ENCODE measurements around the gene KMT2A.

KMT2A gene

DNA sequence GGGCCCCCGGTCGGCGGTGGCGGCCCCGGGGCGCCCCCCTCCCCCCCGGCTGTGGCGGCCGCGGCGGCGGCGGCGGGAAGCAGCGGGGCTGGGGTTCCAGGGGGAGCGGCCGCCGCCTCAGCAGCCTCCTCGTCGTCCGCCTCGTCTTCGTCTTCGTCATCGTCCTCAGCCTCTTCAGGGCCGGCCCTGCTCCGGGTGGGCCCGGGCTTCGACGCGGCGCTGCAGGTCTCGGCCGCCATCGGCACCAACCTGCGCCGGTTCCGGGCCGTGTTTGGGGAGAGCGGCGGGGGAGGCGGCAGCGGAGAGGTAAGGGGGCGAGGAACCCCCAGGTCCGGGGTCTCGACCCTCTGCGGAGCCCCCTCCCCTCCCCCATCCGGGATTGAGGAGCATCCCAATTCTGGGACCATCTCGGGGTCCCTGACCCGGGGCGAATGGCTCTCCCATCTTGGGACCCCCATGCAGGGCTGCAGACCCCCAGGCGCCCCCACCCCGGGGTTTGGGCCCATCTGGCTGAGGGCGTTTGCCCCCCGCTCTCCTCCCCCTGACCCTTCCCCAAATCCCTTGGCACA lies 431 bp downstream of the KMT2A start:
- Histone ChIP-seq H3K9ac (ENCODE audit: low read depth, low read length) (peak overlapping the region; percentile 57), H3K36me3 (ENCODE audit: control insufficient read depth, insufficient read depth, low read length) (no peaks in the 10 kb centered on the region), H3K27me3 (ENCODE audit: control insufficient read depth, insufficient read depth, low read length) (peaks cover 4% of the 10 kb centered on the region), H3K4me3 (ENCODE audit: low read depth, low read length) (peak overlapping the region; percentile 89), H3K4me1 (ENCODE audit: control insufficient read depth, insufficient read depth, low read length) (peaks cover 16% of the 10 kb centered on the region), H3K9me3 (ENCODE audit: control insufficient read depth, insufficient read depth, low read length) (no peaks in the 10 kb centered on the region)

DNA sequence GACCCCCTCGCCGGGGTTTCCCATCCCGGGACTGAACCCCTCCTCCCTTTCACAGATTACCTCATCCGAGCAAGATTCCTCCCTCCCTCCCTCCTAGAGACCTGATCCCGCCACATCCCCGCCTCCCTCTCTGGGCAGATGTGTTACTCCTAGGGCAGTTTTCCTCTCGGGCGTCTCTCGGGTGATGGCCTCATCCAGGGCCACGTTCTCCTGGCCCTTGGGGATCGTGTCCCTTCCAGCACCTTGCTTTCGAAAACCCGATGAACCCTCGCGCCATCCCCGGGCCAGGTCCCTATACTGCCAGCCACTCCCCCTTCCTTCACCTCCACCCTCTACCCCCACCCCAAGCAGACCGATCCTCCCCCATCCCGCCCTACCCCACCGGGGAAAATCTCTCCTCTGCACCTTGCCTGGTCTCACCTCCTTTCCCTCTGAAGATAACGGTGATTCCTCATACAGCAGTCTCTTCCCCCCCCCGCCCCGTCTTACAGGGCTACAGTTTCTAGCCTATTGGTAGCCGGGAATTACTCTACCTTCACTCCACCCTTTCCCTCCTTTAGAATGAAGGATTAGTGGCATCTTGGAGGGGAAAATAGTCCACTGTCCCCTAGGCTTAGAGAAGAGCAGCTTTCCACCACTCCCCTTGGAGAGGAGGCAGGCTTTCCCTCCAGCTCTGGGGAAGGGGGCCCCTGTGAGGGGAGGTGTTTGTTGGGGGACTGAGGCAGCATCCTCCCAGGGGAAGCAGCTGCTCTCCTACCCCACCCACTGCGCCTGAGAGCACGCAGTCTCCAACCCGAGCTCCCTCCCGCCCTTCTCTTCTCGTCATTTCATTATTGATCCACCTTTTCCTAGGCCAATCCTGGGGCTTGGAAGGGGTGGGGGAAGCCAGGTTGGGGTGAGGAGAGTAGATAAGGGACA lies 1.2 kb downstream of the KMT2A start:
- peak overlapping the region; percentile 57 for H3K9ac ChIP-seq (ENCODE audit: low read depth, low read length)
- H3K27me3 ChIP-seq (ENCODE audit: control insufficient read depth, insufficient read depth, low read length), result peaks cover 4% of the 10 kb centered on the region
- no peaks in the 10 kb centered on the region for H3K36me3 ChIP-seq (ENCODE audit: control insufficient read depth, insufficient read depth, low read length)
- H3K9me3 ChIP-seq (ENCODE audit: control insufficient read depth, insufficient read depth, low read length), result no peaks in the 10 kb centered on the region
- H3K4me1 ChIP-seq (ENCODE audit: control insufficient read depth, insufficient read depth, low read length), result peaks cover 23% of the 10 kb centered on the region
- H3K4me3 ChIP-seq (ENCODE audit: low read depth, low read length), result peak overlapping the region; percentile 89

DNA sequence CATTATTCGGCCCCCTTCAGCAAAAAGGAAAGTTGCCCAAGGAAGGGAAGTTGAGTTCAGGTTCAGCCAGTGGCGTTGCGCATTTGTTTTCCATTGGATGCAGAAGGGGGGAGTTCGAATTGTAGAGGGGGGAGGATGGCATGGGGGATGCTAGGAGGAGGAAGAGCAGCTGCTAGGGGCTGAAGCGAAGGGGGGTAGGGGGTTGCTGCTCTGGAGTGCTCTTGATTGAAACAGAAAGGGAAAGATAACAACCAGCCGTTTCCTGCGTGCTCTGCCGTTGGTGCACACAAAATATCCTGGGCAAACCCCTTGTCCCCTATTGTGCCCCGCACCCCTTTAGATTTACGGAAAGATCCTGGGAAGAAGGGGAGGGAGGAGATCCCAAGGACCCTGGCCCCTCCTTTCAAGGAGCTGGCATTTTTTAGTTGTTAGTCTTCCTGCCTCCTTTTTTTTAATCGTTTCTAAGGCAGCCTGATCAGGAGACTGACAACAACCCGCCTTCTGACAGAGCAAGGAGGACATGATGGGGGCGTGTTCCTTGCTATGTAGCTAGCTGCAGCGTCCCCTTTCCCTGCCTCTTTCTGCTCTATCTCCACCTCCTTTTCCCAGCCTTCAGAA lies 2.1 kb downstream of the KMT2A start:
- peaks cover 30% of the 10 kb centered on the region for H3K4me1 ChIP-seq (ENCODE audit: control insufficient read depth, insufficient read depth, low read length)
- no peaks in the 10 kb centered on the region for H3K36me3 ChIP-seq (ENCODE audit: control insufficient read depth, insufficient read depth, low read length)
- no peak overlapping the region for H3K9ac ChIP-seq (ENCODE audit: low read depth, low read length)
- peaks cover 4% of the 10 kb centered on the region for H3K27me3 ChIP-seq (ENCODE audit: control insufficient read depth, insufficient read depth, low read length)
- no peaks in the 10 kb centered on the region for H3K9me3 ChIP-seq (ENCODE audit: control insufficient read depth, insufficient read depth, low read length)
- H3K4me3 ChIP-seq (ENCODE audit: low read depth, low read length), result peak overlapping the region; percentile 89

DNA sequence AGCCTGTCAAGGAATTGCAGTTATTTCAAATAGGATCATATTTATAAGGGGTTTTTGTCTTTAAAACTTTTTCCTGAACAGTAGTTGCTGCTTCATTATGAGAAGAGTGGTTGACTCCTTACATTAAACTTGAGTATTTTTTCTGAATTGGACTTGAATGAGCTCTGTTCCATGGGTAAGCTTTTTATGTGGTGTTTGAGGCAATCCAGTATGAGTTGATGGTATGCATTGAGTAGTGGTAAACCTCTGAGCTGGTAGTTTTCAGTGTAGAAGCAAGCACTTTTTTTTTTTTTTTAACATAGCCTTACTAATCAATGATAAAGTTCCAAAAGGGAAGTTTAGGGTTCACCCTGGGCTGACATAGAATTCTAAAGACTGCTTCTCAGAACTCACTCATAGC lies 3.4 kb downstream of the KMT2A start:
- Histone ChIP-seq H3K9me3 (ENCODE audit: control insufficient read depth, insufficient read depth, low read length) (no peaks in the 10 kb centered on the region), H3K4me1 (ENCODE audit: control insufficient read depth, insufficient read depth, low read length) (peaks cover 30% of the 10 kb centered on the region), H3K27me3 (ENCODE audit: control insufficient read depth, insufficient read depth, low read length) (no peaks in the 10 kb centered on the region), H3K36me3 (ENCODE audit: control insufficient read depth, insufficient read depth, low read length) (no peaks in the 10 kb centered on the region), H3K4me3 (ENCODE audit: low read depth, low read length) (no peak overlapping the region), H3K9ac (ENCODE audit: low read depth, low read length) (no peak overlapping the region)

DNA sequence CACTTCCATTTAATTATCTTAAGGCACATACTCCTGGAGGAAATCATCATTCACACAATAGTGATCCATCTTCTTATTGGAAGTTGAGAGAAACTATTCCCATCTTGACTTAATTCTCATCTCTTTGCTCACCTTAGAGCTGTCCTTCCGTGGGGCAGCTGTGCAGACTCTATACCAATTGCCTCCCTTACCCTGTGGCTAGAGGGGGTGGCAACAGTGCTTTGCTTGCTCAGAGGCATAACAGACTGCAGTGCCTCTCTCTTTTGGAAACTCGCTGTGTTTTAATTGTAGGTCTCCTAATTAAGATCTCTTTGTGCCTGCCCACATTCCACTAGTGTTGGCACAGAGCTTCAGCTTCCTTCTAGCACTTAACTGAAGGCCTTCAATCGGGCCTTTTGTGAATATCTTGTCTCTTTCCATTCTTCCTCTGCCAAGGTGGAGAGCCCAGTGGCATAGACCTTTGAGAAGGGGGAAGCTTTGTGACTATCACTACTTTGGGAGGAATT lies 5.5 kb downstream of the KMT2A start:
- Histone ChIP-seq H3K4me3 (ENCODE audit: low read depth, low read length) (no peak overlapping the region), H3K9me3 (ENCODE audit: control insufficient read depth, insufficient read depth, low read length) (no peaks in the 10 kb centered on the region), H3K9ac (ENCODE audit: low read depth, low read length) (no peak overlapping the region), H3K27me3 (ENCODE audit: control insufficient read depth, insufficient read depth, low read length) (no peaks in the 10 kb centered on the region), H3K4me1 (ENCODE audit: control insufficient read depth, insufficient read depth, low read length) (peaks cover 30% of the 10 kb centered on the region), H3K36me3 (ENCODE audit: control insufficient read depth, insufficient read depth, low read length) (no peaks in the 10 kb centered on the region)

DNA sequence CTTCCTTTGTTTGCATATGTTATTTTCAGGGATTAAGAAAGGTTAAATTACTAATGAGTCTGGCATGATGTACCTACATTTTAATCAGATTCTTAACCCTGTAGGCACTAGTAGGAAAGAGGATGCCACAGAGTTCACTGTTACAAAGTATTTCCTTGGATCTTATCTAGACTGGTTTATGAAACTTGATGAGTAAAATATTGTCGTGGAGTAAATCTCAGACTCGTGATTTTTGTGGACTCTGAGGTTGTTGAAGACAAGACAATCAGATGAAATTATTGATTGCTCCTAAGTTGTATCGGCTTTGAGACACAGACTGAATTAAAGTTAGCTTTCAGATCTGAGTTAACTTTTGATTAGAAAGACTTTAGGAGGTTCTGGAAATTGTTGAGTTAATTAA lies 6.0 kb downstream of the KMT2A start:
- no peaks in the 10 kb centered on the region for H3K36me3 ChIP-seq (ENCODE audit: control insufficient read depth, insufficient read depth, low read length)
- H3K9ac ChIP-seq (ENCODE audit: low read depth, low read length), result no peak overlapping the region
- no peak overlapping the region for H3K4me3 ChIP-seq (ENCODE audit: low read depth, low read length)
- H3K4me1 ChIP-seq (ENCODE audit: control insufficient read depth, insufficient read depth, low read length), result peaks cover 30% of the 10 kb centered on the region
- H3K27me3 ChIP-seq (ENCODE audit: control insufficient read depth, insufficient read depth, low read length), result no peaks in the 10 kb centered on the region
- H3K9me3 ChIP-seq (ENCODE audit: control insufficient read depth, insufficient read depth, low read length), result no peaks in the 10 kb centered on the region

DNA sequence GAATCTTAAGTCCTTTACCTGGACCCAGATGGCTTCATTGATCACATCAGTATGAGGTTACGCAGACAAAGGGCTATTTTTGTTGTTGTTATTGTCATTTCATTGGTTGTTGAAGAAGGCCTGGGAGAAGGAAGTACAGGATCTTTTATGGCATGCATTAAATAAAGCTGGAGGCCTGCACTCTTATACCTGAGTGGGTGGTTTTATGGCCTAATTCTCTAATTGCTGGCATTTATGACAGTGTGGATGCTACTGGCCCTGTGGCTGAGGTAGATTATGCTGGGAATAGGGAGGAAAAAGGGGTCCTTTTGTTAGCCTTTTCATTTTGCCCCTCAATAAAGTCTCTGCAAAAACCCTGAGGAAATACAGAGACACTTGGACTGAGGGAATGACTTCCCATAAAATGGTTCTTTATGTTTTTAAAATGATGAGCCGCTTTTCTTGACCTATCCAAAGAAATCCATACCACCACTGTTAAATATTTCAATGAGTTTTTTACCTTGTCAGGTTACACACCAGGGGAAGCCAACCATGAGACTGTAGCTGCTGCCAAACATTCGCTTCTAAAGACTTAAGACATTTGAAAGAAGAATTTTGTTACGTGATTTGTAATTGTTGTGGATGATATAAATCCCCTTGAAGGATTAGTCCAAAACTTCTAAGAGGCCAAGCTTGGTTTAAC lies 6.8 kb downstream of the KMT2A start:
- Histone ChIP-seq H3K9me3 (ENCODE audit: control insufficient read depth, insufficient read depth, low read length) (no peaks in the 10 kb centered on the region), H3K9ac (ENCODE audit: low read depth, low read length) (peak overlapping the region; percentile 3), H3K27me3 (ENCODE audit: control insufficient read depth, insufficient read depth, low read length) (no peaks in the 10 kb centered on the region), H3K4me3 (ENCODE audit: low read depth, low read length) (no peak overlapping the region), H3K36me3 (ENCODE audit: control insufficient read depth, insufficient read depth, low read length) (no peaks in the 10 kb centered on the region), H3K4me1 (ENCODE audit: control insufficient read depth, insufficient read depth, low read length) (peaks cover 30% of the 10 kb centered on the region)

DNA sequence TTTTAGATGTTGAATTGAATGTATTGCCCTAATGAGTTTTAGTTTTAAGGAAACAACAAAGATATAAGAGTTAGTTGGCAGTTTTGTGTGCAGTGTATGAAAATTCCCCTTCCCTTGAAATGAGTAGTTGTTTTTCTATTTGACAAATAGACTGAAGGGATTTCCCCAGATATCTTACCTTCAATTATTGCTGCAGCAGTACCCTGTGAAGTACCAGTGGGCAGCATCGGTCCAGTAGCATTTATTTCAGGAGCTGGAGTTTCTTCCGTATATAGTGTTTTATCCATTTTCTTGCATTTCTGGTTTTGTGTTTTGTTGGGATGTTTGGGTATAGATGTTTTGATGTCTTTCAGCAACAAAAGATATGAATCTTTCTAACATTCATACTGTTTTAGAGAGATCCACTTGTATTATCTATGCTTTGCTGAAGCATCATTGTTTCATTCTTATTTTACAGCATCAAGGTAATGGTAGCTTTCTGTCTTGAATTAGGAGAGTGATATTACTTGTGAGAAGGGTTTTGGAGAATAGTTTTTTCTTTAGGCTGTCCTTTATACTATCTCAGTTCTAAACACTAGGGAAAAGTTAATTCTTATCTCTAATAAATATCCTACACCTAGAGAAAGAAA lies 7.4 kb downstream of the KMT2A start:
- Histone ChIP-seq H3K9ac (ENCODE audit: low read depth, low read length) (no peak overlapping the region), H3K4me1 (ENCODE audit: control insufficient read depth, insufficient read depth, low read length) (peaks cover 30% of the 10 kb centered on the region), H3K9me3 (ENCODE audit: control insufficient read depth, insufficient read depth, low read length) (no peaks in the 10 kb centered on the region), H3K4me3 (ENCODE audit: low read depth, low read length) (no peak overlapping the region), H3K36me3 (ENCODE audit: control insufficient read depth, insufficient read depth, low read length) (no peaks in the 10 kb centered on the region), H3K27me3 (ENCODE audit: control insufficient read depth, insufficient read depth, low read length) (no peaks in the 10 kb centered on the region)

DNA sequence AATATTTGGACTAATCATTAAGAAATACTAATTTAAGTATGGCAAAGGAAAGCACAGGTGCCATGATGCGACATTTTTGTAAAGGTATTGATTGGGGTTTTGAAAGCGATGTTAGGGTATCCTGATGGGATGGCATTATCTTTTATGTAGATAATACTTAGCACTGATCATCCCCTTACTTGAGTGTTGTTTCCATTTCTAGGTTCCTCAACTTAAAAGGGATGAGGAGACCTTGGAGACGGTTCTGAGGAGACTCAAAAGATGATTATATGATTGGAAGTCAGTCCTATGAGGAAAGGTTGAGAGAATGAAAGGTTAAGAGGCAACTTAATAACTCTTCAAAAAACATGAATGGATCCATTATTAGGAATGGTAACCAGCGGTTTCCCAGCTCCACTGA lies 11.1 kb downstream of the KMT2A start:
- H3K9me3 ChIP-seq (ENCODE audit: control insufficient read depth, insufficient read depth, low read length), result no peaks in the 10 kb centered on the region
- no peaks in the 10 kb centered on the region for H3K27me3 ChIP-seq (ENCODE audit: control insufficient read depth, insufficient read depth, low read length)
- H3K4me1 ChIP-seq (ENCODE audit: control insufficient read depth, insufficient read depth, low read length), result peaks cover 7% of the 10 kb centered on the region
- H3K9ac ChIP-seq (ENCODE audit: low read depth, low read length), result no peak overlapping the region
- H3K4me3 ChIP-seq (ENCODE audit: low read depth, low read length), result no peak overlapping the region
- no peaks in the 10 kb centered on the region for H3K36me3 ChIP-seq (ENCODE audit: control insufficient read depth, insufficient read depth, low read length)

DNA sequence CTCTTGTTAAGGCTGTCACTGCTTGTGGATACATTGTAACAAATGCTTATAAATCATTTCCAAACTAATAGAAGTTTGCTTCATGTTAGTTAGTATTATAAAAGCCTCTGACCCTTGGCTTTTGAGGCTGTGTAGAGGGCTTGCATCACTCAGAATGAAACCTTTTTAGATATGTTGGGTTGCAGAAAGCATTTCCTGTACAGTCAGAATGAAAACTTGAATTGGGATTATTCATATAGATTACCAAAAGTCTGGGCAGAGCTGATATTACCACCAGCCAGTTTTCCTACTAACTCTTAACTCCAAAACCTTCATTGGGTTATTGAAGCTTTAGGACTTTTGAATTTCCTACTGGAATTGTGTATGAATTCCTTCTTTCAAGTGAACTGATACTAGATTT lies 12.0 kb downstream of the KMT2A start:
- Histone ChIP-seq H3K9ac (ENCODE audit: low read depth, low read length) (no peak overlapping the region), H3K9me3 (ENCODE audit: control insufficient read depth, insufficient read depth, low read length) (no peaks in the 10 kb centered on the region), H3K27me3 (ENCODE audit: control insufficient read depth, insufficient read depth, low read length) (no peaks in the 10 kb centered on the region), H3K36me3 (ENCODE audit: control insufficient read depth, insufficient read depth, low read length) (no peaks in the 10 kb centered on the region), H3K4me3 (ENCODE audit: low read depth, low read length) (no peak overlapping the region), H3K4me1 (ENCODE audit: control insufficient read depth, insufficient read depth, low read length) (no peaks in the 10 kb centered on the region)

DNA sequence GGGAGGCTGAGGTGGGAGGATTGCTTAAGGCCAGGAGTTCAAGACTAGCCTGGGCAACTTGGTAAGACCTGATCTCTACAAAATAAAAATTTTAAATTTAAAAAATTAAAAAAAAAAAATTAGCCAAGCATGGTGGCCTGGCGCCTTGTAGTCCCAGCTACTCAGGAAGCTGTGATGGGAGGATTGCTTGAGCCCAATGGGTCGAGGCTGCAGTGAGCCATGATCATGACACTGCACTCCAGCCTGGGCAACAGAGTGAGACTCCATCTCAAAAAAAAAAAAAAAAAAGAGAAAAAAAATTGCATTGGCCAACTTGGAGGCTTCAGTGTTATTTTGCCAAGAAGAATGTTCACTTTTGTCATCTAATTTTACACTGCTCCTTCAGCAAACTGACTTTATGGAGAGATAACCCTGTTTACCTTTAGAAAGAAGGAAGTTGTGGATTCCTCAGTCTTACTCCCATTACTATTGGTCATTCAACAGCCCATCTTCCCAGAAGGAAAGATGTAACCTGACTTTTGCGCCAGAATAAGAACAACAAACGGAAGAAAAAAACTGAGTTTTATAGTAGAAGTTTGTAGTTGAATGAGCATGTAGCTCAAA lies 13.1 kb downstream of the KMT2A start:
- H3K9ac ChIP-seq (ENCODE audit: low read depth, low read length), result no peak overlapping the region
- H3K36me3 ChIP-seq (ENCODE audit: control insufficient read depth, insufficient read depth, low read length), result no peaks in the 10 kb centered on the region
- no peaks in the 10 kb centered on the region for H3K27me3 ChIP-seq (ENCODE audit: control insufficient read depth, insufficient read depth, low read length)
- H3K4me1 ChIP-seq (ENCODE audit: control insufficient read depth, insufficient read depth, low read length), result no peaks in the 10 kb centered on the region
- no peak overlapping the region for H3K4me3 ChIP-seq (ENCODE audit: low read depth, low read length)
- no peaks in the 10 kb centered on the region for H3K9me3 ChIP-seq (ENCODE audit: control insufficient read depth, insufficient read depth, low read length)

All from iPS-15b (cell line).